HEK293T (cell line): ENCODE results near the gene ITPA.

Source experiments
- FOXM1 ChIP-seq: fragments of 450-650 bp; IDR thresholded peaks from 2 replicates; pipeline ENCODE4 v1.6.1; 2017; ENCODE audit warnings: mild to moderate bottlenecking, borderline replicate concordance
- HDGF ChIP-seq: fragments of 450-650 bp; IDR thresholded peaks from 2 replicates; pipeline ENCODE4 v1.6.1; 2017; ENCODE audit warnings: antibody characterized with exemption, borderline replicate concordance
- SP1 ChIP-seq: fragments of 450-650 bp; IDR thresholded peaks from 2 replicates; pipeline ENCODE4 v1.6.1; 2017
- TARDBP ChIP-seq: fragments of 450-650 bp; IDR thresholded peaks from 2 replicates; pipeline ENCODE4 v1.6.1; 2016

- TF ChIP-seq FOXM1 (no peak), SP1 (no peak), HDGF (no peak), TARDBP (no peak)
Observed at GRCh38 chr20:3164043-3164762, 45.1 kb upstream of the ITPA start.
